RWPE2 (cell line): ENCODE data around the gene PRDM5.

Experiments
- ATAC-seq: fragments of 200-7000 bp; cut with Tn5 transposase; 3 replicates; pipeline ENCODE4 v1.9.1; 2021; ENCODE audit warnings: low read depth
- DNase-seq: peaks from one replicate; pipeline ENCODE4 v3.0.0-alpha.2; 2020; ENCODE audit warnings: low spot score
- H3K27ac ChIP-seq: fragments of 450-650 bp; 2 replicates; pipeline ENCODE4 v1.5.1; 2017; ENCODE audit warnings: mild to moderate bottlenecking; ENCODE audit not compliant: poor library complexity, severe bottlenecking
- H3K27me3 ChIP-seq: fragments of 250-450 bp; sonication (Bioruptor Pico); 2 replicates; pipeline ENCODE4 v1.5.1; 2021; ENCODE audit warnings: mild to moderate bottlenecking, moderate library complexity; ENCODE audit not compliant: insufficient read depth, poor library complexity, severe bottlenecking
- H3K36me3 ChIP-seq: fragments of 250-450 bp; sonication (Bioruptor Pico); 2 replicates; pipeline ENCODE4 v1.5.1; 2020; ENCODE audit warnings: low read depth, mild to moderate bottlenecking, moderate library complexity
- H3K4me1 ChIP-seq: fragments of 250-450 bp; sonication (Bioruptor Pico); 2 replicates; pipeline ENCODE4 v1.5.1; 2021; ENCODE audit warnings: mild to moderate bottlenecking, moderate library complexity; ENCODE audit not compliant: insufficient read depth, poor library complexity, severe bottlenecking
- H3K4me3 ChIP-seq: fragments of 250-450 bp; sonication (Bioruptor Pico); 2 replicates; pipeline ENCODE4 v1.5.1; 2021; ENCODE audit warnings: mild to moderate bottlenecking, moderate library complexity; ENCODE audit not compliant: severe bottlenecking
- H3K9me3 ChIP-seq: fragments of 250-450 bp; sonication (Bioruptor Pico); 2 replicates; pipeline ENCODE4 v1.5.1; 2021; ENCODE audit warnings: mild to moderate bottlenecking, moderate library complexity; ENCODE audit not compliant: severe bottlenecking
- TF ChIP-seq, protein P1 (sequence below): fragments of 450-650 bp; IDR thresholded peaks from one replicate; pipeline ENCODE4 v1.5.1; 2017; ENCODE audit warnings: mild to moderate bottlenecking, moderate library complexity; ENCODE audit not compliant: poor library complexity, severe bottlenecking

The PRDM5 gene

GRCh38 chr4:120709991-120710390, 212.5 kb downstream of the PRDM5 start:
- no peak overlapping the region for H3K4me3 ChIP-seq
- H3K9me3 ChIP-seq: no peaks in the 10 kb centered on the region
- ATAC-seq (no peak), DNase-seq (no peak)
- no peak overlapping the region for H3K27ac ChIP-seq
- TF ChIP-seq, protein P1, sequence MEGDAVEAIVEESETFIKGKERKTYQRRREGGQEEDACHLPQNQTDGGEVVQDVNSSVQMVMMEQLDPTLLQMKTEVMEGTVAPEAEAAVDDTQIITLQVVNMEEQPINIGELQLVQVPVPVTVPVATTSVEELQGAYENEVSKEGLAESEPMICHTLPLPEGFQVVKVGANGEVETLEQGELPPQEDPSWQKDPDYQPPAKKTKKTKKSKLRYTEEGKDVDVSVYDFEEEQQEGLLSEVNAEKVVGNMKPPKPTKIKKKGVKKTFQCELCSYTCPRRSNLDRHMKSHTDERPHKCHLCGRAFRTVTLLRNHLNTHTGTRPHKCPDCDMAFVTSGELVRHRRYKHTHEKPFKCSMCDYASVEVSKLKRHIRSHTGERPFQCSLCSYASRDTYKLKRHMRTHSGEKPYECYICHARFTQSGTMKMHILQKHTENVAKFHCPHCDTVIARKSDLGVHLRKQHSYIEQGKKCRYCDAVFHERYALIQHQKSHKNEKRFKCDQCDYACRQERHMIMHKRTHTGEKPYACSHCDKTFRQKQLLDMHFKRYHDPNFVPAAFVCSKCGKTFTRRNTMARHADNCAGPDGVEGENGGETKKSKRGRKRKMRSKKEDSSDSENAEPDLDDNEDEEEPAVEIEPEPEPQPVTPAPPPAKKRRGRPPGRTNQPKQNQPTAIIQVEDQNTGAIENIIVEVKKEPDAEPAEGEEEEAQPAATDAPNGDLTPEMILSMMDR: no peak
- H3K4me1 ChIP-seq: no peaks in the 10 kb centered on the region
- H3K36me3 ChIP-seq: no peaks in the 10 kb centered on the region
- no peaks in the 10 kb centered on the region for H3K27me3 ChIP-seq

DNA sequence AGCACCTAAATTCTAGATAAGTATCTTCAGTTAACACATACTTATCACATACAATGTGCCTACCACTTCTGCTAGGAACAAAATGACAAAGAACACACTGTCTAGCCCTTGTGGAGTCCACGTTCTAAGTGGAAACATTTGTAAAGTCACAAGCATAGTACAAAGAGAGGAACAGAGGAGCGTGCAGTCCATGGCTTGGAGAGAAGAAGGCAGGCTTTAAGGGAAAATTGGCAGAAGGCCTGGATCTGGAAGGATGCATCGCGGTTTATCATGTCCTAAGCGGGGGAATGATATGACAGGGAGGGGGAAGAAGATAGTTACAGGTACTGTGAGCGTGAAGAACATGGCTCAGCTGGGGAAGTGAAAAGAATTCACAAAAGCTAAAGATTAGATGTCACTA, 218.0 kb downstream of the PRDM5 start:
- no peak overlapping the region for H3K27ac ChIP-seq
- TF ChIP-seq, protein P1: no peak
- no peaks in the 10 kb centered on the region for H3K36me3 ChIP-seq
- no peak for ATAC-seq
- H3K27me3 ChIP-seq: no peaks in the 10 kb centered on the region
- no peak for DNase-seq
- no peaks in the 10 kb centered on the region for H3K4me1 ChIP-seq
- no peaks in the 10 kb centered on the region for H3K9me3 ChIP-seq
- no peak overlapping the region for H3K4me3 ChIP-seq

GRCh38 chr4:120703908-120704307, 218.6 kb downstream of the PRDM5 start:
- Histone ChIP-seq H3K9me3 (no peaks in the 10 kb centered on the region), H3K27ac (no peak overlapping the region), H3K4me3 (no peak overlapping the region), H3K4me1 (no peaks in the 10 kb centered on the region), H3K27me3 (no peaks in the 10 kb centered on the region), H3K36me3 (no peaks in the 10 kb centered on the region)
- DNase-seq: no peak
- ATAC-seq: no peak
- TF ChIP-seq, protein P1: no peak

GRCh38 chr4:120699354-120699753, 223.2 kb downstream of the PRDM5 start:
- Histone ChIP-seq H3K27me3 (no peaks in the 10 kb centered on the region), H3K9me3 (no peaks in the 10 kb centered on the region), H3K4me3 (no peak overlapping the region), H3K27ac (no peak overlapping the region), H3K4me1 (peaks cover 12% of the 10 kb centered on the region), H3K36me3 (no peaks in the 10 kb centered on the region)
- TF ChIP-seq, protein P1: no peak
- ATAC-seq (no peak), DNase-seq (no peak)

DNA sequence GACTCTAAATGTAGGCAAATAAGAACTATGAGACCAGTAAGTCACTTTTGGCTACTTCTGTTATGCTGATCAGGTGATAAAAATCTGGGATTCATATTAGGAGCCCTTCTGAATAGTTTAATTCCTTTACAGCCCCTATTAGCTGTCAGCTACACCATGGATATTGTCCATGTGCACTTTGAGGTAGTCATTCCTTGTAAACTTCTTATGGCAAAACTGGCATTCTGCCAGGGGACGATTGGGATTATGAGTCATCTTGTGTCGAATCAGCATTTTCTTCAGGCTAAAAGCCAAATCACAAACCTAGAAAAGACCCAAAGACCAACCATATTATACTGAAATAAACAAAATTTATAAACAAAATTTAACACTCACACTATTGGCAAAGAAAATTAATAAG, 227.6 kb downstream of the PRDM5 start:
- DNase-seq (no peak), ATAC-seq (peak; percentile 73)
- no peaks in the 10 kb centered on the region for H3K27me3 ChIP-seq
- H3K36me3 ChIP-seq: no peaks in the 10 kb centered on the region
- no peak overlapping the region for H3K4me3 ChIP-seq
- peaks cover 19% of the 10 kb centered on the region for H3K4me1 ChIP-seq
- no peaks in the 10 kb centered on the region for H3K9me3 ChIP-seq
- no peak overlapping the region for H3K27ac ChIP-seq
- TF ChIP-seq, protein P1: no peak
